GM18868 (cell line): ENCODE data around the gene FPR3.
"Not testable (repeated sequence)": the region's sequence is repeated elsewhere in the genome, so short reads cannot be mapped to it uniquely, and the experiment has no call there.

Experiments used
- ATAC-seq: cut with Tn5 transposase; IDR thresholded peaks from one replicate; pipeline ENCODE4 v1.9.1; 2021; ENCODE audit warnings: mild to moderate bottlenecking, moderate library complexity; ENCODE audit not compliant: unreplicated experiment

Gene FPR3

DNA sequence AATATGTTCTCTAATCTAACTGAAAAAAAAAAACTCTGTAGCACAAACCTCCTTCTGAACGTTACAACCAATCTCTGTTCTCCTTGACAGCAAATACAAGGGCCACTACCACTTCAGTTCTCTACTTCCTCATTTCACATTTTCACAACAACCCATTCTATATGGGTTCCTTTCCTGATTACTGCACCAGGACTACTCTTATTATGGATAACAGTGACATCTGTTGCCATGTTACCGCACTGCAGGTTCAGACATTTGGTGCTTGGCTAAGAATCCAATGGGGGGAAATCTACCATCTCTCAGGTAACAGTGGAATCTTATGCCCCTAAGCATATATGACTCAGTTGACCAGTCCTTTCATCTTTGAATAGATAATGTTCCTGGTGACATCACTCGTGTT lies 11.6 kb upstream of the FPR3 start:
- ATAC-seq = no peak

DNA sequence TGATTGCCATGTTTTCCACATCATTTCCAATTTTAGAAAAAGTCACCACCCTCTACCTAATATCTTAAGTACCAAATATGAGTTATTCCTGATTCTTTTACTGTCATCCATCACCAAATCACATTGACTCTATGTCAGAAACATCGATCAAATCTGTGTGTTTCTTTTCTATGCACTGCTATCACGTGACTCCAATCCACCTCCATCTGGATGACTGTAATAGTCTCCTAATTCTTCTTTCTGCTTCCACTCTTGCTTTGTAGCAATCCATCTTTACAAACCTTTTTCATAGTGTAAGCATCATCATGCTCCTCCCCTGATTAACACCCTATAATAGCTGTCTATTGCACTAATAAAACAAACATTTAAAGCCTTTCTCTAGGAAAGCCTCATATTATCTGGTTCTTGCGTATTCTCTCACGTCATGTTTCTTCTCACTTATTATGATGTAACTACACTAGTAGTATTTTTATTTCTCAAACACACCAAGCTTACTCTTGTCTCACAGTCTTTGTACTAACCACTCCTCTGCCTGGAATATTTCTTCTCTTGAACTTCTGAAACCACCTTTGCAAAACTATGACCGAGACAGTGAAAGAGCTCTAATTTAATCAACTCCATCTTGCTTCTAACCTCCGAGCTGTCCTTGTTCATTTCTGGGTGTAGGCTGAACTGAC lies 10.7 kb upstream of the FPR3 start:
- ATAC-seq = no peak

DNA sequence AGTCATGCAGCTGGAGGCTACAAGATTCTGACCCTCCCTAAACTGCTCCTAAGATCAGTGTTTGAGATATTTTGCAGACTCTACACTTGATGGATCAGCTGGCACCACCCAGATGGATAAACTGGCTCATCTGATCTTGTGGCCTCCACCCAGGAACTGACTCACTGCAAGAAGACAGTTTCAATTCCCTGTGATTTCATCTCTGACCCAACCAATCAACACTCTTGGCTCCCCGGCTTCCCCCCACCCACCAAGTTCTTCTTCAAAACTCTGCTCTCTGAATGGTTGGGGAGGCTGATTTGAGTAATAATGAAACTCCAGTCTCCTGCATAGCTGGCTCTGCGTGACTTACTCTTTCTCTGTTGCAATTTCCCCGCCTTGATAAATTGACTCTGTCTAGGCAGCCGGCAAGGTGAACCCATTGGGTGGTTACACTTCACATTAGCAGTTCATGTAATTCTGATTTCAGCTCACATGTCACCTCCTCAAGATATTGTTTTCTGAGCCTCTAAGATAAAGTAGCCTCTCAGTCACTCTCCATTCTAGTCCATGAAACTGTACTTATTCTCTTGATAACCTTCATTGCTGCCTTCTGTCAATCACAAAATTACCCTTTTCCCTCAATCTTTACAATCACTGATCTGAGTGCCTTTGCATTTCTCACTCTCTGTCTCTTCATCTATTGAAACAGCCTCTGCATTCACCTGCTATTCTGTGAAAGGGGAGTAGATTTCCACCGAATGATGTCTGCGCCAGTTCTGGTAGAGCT lies 9.9 kb upstream of the FPR3 start:
- ATAC-seq = no peak

DNA sequence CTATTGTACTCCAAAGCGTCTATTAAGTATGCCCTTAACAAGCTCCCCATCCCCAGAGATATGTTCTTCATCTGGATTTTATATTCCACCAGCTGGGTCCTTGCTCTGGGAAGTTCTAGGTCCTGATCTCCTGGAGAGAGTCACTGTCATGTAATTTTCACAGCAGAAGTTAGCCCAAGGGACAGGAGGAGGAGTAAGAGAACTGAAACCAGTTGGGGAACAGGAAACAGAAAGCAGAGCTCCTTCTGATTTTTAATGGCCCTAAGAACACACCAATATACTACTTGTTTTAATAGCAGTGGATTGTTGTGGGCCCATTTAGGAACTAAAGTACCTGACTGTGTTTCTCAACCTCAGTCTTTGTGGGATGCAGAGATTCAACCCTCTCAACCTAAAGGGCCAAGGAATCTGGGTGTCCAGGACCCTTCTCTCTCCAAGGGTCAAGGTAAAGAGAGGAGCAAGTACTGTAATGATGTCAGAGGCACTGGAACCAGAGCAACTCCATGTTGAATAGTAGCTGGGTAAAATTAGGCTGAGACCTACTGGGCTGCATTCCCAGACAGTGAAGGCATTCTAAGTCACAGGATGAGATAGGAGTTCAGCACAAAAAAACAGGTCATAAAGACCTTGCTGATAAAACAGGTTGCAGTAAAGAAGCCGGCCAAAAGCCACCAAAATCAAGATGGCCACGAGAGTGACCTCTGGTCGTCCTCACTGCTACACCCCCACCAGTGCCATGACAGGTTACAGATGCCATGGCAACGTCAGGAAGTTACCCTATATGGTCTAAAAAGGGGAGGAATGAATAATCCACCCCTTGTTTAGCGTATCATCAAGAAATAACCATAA lies 8.1 kb upstream of the FPR3 start:
- ATAC-seq = no peak

DNA sequence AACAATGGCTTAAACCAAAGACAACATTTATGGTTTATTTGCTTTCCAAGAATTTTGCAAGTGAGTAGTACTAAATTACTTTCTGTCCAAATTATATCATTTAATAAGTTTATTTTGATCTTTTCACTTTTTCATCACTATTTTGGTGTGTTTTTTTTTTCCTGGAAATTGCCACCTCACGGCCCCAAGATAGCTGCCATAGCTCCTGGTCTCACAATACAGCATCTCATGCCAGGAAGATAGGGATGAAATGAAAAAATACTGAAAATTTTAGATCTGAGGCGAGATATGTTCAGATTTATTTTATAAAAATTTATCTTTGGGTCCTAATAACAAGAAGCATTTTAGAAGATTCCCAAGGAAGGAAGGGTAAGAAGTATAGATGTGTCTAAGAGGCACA lies 6.9 kb upstream of the FPR3 start:
- ATAC-seq = no peak

DNA sequence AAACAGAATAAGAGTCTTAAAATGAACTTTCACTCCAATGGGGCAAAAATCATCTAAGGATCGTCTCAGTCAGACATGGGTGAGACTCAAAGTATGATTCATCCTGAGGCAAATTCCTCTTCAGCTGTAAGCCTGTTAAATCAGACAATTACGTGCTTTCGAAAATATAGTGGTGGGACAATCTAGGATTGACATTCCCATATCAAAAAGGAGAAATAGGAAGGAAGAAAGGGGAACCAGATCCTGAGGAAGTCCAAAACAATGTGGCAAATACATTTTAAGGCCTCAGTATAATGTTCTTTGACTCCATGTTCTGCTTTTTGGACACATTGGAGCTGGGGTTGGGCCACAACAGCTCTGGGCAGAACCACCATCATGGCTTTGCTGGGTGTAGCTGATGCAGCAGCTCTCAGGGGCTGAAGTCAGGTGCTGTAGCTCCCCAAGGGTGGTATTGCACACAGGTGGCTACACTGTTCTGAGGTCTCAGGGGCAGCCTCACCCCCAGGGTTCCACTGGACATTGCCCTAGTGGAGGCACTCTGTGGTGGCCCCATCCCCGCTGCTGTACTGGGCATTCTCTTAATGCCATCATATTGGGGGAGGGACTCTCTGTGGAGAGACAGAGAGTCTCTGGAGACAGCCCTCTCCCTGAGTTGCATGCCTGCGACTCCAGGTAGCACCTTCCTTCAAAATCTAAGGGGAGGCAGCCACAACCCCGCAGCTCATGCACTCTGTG lies 5.7 kb upstream of the FPR3 start:
- no peak for ATAC-seq

DNA sequence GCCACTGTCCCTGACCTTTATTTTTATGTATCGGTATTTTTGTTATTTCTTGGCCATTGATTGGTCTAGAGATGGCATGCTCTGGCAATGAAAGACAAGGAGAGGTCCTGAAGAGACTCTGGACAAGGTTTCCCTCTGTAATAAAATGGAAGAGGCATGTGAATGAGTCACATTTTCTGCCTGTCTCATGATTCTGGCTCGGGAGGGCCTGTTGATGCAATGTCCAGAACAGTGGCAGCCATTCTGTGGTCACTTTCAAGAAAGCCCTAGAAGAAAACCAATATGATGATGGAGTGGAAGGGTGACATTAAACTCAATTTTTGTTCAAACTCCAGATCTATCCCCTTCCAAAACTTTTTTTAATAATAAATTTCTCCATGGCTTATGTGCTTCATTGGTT lies 2.0 kb upstream of the FPR3 start:
- ATAC-seq = no peak

DNA sequence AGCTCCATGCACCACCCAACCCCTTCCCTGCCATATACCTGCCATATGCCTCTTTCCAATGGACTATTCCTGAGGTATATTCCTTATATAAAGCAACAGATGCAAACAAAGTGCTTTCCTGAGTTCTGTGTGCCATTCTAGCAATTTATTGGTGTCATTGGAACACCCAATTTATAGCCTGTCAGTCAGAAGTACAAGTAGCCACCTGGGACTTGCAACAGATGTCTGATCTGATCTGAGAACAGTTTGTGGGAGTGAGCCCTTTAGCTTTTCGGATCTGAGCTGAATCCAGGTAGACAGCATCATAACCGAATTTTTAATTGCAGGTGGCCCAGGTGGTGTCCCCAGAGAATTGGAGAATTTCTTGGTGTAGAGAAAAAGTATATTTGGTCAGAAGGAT lies 963 bp upstream of the FPR3 start:
- ATAC-seq = no peak

DNA sequence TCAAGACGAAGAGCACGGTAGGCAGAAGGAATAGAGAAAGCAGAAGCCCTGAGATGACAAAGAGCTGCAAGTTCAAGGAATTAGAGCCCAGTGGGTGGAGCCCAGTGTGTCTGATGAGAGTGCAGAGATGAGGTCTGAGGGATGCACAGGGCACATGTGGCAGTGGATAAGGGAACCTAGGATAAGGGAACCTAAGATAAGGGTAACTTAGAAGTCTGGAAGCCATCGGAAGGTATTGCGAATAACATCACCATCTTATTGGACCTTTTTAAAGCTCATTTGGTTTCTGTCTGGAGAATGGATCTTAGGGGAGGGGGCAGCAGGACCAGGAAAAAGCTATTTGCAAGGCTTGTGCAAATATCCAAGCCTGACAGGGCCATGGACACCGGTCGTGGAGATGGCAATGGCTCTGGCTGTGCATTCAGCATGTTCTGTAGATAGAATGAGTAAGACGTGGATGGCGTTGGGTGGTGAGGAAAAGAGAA lies 1.3 kb downstream of the FPR3 start:
- ATAC-seq = no peak

DNA sequence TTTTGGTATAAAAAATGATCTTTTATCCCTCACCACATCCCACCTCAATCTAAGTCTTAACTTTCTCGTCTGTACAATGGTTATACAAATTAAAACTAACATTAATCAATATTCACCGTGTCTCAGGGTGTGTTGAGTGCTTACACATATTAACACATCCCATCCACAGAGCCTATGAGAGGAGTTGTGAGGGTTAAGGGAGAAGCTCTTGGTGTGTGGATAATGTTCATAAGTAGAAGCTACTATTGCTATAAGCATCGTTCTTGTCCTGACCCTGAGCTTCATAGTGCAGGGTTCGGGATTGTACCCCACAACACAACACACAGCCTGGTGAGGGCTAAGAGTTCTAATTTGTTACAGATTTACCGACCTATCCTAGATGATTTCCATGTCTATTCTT lies 2.5 kb downstream of the FPR3 start:
- ATAC-seq = no peak

DNA sequence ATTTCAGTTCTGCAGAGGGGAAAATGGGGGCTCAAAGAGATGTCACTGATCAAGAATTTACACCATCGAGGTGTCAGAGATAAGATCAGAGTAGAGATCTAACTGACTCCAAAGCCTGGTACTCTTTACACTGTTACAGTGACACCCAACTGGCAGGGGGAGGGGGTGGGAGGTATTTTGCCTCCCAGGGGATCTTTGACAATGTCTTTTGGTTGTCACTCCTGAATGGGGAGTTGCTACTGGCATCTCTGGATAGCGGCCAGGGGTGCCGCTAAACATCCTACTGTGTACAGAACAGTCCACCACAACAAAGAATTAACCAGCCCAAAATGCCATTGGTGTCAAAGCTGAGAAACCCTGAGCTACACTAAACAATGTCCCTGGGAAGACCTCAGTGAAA lies 3.1 kb downstream of the FPR3 start:
- no peak for ATAC-seq

DNA sequence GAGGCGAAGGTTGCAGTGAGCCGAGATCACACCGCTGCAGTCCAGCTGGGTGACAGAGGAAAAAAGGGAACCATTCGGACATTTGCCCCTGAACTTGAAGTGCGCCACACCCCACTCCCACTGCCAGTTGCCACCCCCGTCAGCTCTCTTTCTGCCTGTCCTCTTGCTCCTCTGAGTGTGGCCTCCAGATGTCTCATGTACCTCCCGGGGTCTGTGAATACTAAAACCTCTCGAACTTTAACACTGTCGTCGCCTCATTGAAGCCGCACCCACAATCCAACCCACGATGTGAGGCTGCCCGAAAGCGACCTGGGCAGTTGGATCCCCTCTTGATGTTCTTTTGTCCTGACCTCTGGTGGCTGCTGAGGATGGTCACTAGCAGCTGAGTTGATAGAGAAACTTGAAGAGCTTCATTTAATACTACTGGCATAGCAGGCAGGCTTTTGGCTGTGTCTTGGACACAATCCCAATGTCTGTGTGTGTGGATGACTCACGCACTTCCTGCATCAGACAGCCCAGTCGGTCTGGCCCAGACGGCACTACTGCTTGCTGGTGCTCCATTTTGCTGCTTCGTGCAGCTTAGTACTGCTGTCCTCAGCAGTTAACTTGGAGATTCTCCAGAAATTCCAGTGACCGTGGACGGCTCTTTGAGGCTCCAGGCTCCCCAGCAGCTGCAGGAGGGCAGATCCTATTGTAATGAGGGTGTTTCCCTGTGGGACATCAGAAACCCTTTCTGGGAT lies 4.2 kb downstream of the FPR3 start:
- ATAC-seq = no peak

DNA sequence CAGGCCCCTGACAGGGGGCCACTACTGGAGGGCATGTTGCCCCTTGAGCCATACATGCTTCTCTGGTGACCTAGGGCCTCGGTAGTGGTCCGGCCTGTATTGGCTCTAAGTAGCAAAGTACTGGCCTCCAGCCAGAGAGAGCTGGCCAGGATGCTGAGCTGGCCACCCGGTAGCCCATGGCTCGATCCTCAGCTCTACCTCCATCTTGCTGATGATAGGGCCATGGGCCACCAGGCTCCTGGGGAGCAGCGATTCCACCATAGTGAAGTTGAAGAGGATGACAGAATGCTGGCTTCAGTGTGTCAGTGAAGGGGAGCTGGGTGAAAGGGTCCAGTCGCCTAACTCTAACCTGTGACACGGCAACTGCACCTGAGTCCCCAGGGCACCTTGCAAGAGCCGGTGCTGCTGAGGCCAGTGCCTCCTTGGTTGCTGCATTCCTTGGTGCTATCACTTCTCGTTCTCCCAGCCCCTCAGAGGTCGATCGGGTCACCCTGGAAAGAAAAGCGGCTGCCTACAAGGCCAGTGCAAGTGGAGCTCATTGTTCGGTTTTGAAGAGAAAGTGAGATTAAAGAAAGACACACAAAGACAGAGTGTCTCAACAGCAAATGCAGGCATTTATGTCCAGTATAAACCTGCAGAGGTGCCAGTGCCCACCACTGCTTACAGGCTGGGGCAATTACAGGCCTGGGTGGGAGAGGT lies 5.0 kb downstream of the FPR3 start:
- no peak for ATAC-seq

DNA sequence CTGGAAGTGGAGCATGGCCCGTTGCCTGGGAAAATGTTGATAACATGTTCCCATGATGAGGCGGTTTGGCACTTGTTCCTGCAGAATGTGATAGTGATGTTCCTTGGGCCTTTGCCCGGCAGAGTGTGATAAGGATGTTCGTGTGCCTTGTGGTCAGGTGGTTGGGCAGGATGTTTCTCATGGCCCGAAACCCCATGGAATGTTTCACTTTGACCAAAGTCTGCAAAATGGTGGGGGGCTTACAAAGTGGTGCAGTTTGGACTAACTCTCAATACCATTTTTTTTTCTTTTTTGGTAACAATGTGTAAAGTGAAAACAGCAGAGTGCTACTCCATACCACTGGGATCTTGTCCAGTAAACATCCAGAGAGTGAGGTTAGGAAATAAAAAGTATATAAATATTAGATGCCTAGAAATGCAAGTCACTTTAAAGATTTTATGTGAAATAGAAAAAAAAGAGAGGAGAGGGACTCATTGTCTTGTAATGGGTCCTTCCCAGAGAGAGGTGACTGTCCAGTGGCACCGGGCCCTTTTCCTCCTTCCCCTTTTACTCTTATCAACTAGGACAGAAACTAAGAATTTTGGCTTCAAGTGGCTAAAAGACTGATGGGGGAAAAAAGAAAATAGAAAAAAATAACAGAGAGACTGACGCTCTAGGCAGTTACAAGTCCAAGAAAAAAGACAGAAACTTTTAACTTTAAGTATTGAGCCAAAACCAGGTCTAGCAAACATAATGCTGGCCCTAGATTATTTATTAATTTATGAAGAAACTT lies 5.7 kb downstream of the FPR3 start:
- ATAC-seq = no peak

DNA sequence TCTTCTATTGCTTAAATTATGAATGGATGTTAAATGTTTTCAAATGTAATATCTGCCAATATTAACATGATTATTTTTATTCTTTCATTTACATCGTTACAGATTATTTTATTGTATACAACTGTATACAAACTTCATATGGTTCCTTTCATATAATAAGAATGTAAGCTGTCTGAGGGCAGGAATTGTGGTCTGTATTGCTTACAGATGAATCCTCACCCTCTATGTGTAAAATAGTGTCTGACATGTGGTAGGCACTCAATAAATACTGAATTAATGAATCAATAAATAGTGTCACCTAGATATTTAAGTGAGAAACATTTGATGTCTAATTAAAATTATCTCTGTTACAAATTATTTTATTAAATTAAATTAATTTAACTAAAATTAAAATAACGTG lies 7.8 kb downstream of the FPR3 start:
- no peak for ATAC-seq

DNA sequence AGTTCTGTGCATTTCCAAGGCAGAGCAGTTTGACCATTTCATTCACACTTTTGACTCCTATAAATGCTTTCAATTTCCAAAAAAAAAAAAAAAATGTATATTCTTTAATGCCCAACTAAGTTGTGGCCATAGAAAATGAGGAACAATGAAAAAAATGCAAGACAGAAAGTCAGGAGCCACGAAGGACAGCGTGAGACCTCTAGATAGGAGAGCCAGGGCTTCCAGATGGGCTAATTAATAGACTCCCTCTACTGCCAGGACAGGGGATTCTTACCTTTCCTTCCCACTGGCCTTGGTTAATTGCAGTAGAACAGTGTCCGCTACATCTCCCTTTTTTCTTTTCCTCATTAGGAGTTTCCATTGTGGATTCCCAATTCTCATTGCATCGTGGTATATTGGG lies 8.6 kb downstream of the FPR3 start:
- no peak for ATAC-seq

DNA sequence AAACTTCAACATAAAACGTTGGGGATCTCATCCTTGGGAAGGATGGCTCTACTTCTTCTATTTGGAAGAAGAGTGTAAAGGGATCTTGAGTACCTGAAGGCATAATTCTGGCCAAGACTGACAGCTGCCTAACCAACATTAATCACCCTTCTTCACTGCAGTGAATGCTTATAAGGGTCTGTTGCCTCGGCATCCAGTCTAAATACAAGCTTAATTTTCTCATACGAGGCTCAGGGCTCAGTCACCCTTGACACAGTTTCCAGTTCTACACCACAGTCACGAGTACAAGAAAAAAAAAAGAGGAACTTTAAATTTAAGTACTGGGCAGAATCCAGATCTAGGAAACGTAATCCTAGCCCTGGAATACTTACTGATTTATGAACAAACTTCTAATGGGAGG lies 9.0 kb downstream of the FPR3 start:
- no peak for ATAC-seq

DNA sequence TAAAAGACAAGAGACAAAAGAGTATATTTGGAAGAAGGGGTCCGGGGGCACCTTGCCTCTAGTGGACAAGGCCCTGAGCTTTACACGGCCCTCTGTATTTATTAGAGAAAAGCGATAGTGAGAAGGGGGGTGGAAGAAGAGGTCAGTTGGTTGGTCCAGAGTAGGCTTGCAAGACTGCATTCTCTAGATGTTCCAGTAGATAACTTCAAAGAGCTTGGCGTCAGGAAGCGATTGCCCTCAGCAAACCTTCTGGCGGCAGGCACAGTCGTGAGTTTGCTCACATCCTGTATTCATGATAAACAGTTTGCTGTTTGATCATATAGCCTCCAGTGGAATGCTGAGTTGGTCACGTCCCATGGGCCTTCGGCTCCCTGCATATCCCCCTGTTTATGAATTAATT lies 9.8 kb downstream of the FPR3 start:
- not testable (repeated sequence) for ATAC-seq

DNA sequence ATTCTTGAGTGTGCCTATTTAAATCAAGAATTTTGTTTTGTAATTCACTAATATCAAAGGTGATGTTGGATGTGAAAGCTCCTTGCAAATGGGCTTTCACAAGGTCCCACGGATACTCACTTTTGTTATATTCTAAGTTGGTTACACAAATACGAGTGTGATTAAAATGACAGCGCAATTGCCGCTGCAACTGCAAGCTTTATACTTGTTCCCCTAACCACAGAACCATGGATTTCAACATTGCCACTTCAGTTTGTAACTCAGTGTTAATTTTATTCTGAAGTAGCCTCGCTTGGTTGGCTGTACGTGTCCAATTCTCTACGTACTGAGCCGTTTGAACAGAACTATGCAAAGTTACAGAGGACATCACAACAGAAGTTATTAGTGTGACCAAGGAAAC lies 10.4 kb downstream of the FPR3 start:
- ATAC-seq = not testable (repeated sequence)
